ENCODE data around the gene SLC25A43.

Gene SLC25A43

GRCh38 chrX:119393144-119393543 is 6.0 kb upstream of the SLC25A43 start:
- Mint-ChIP-seq H3K4me3 (no peak overlapping the region), H3K27ac (no peak overlapping the region), H3K4me1 (no peaks in the 10 kb centered on the region), H3K9me3 (no peaks in the 10 kb centered on the region), H3K36me3 (no peaks in the 10 kb centered on the region), H3K27me3 (no peaks in the 10 kb centered on the region)

GRCh38 chrX:119398587-119398973 is 556 bp upstream of the SLC25A43 start:
- Mint-ChIP-seq H3K4me1 (peaks cover 11% of the 10 kb centered on the region), H3K27me3 (no peaks in the 10 kb centered on the region), H3K36me3 (no peaks in the 10 kb centered on the region), H3K4me3 (peak overlapping the region; percentile 88), H3K27ac (peak overlapping the region; percentile 72), H3K9me3 (no peaks in the 10 kb centered on the region)

DNA sequence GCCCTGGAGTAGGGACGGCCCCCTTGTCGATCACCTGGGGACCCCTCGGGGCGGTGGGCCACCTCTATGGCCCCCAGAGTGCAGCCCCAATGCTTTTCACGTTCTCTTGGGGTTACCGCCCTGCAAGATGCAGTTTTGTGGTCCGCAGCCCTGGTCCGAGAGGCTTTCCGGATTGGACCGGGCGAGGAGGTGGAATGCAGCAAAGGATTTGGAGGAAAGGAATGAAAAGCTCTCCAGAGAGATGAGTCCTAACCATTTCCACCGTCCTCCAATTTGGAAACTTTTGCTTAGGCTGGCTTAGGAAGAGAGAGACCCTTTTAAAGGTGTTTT is 601 bp downstream of the SLC25A43 start:
- Mint-ChIP-seq H3K4me3 (peak overlapping the region; percentile 52), H3K36me3 (no peaks in the 10 kb centered on the region), H3K4me1 (peaks cover 11% of the 10 kb centered on the region), H3K27me3 (no peaks in the 10 kb centered on the region), H3K27ac (no peak overlapping the region), H3K9me3 (no peaks in the 10 kb centered on the region)

DNA sequence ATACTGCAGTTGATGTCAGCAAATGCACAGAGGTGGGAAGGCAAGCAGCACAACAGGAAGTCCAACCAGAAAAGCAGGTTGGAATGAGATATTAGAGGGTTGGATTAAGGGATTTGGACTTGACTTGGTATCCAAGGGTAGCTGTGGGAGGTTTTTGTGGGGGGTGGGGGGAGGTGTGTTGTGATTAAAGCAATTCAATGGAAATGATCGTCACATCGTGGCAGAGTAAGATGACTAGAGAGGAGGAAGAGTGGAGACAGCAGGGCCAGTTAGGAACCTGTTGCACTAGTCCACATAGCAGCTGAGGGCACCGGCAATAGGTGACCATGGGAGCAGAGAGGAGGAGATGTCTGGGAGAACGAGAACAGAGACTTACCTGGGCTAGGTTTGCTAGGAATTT is 2.4 kb downstream of the SLC25A43 start:
- Mint-ChIP-seq H3K9me3 (no peaks in the 10 kb centered on the region), H3K4me1 (peaks cover 11% of the 10 kb centered on the region), H3K36me3 (no peaks in the 10 kb centered on the region), H3K4me3 (no peak overlapping the region), H3K27me3 (no peaks in the 10 kb centered on the region), H3K27ac (peak overlapping the region; percentile 8)

DNA sequence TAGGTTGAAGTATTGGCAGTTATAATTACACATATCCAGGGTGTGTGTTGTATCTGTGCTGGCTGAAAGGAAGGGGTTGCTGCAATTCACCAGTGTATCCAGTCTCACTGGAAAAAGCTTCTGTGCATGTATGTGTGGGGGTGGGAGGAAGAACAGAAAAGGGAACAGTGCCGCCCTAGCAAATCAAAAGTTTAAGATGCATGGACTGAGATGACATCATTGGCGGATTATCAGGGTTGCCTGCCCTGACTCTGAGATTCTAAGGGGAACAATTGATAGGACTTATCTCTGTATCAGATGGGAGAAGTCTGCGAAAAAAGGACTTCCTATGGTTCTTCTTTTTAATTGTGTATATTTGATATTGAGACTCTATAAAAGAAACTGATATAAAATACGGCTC is 3.5 kb downstream of the SLC25A43 start:
- Mint-ChIP-seq H3K27ac (no peak overlapping the region), H3K9me3 (no peaks in the 10 kb centered on the region), H3K4me3 (no peak overlapping the region)

DNA sequence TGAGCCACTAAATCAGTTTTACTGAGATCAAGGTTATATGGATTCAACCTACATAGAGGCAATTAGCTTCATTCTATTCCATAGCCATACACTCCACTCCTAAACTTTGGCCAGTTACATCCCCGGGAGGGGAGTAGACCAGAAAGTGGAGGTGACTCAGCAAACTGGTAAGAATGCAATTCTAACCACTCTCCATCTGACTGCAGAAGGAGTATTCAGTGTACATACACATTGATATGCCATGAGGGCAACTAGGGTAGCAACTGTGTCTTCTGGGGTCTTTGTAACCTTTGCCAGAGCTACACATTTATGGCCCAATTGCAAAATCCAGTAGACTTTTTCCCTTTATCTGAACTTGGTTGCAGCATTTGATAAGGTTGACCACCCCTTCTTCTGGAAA is 7.6 kb downstream of the SLC25A43 start:
- Mint-ChIP-seq H3K4me1 (no peaks in the 10 kb centered on the region), H3K4me3 (no peak overlapping the region), H3K27me3 (no peaks in the 10 kb centered on the region), H3K9me3 (no peaks in the 10 kb centered on the region), H3K36me3 (no peaks in the 10 kb centered on the region), H3K27ac (no peak overlapping the region)

More for the DNA sequence above, 3.5 kb downstream of the SLC25A43 start:
- no peaks in the 10 kb centered on the region for H3K36me3 Mint-ChIP-seq
- peaks cover 11% of the 10 kb centered on the region for H3K4me1 Mint-ChIP-seq
- no peaks in the 10 kb centered on the region for H3K27me3 Mint-ChIP-seq

DNA sequence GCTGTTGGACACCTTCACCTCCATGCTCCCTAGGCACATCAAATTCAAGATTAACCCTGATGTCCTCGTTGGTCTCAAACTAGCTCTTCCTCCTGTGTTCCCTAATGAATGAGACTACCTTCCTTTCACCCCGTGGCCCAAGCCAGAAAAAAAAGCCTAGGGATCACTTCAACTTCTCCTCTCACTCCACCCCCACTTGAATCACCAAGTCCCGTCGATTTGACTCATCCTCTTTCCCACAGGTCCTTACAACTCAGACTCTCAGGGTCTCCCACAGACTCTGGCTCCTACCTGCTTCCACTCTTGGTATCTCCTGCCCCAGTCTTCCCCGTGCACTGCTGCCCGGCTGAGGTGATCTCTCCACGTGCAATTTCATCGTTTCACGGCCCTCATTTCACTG is 8.5 kb downstream of the SLC25A43 start:
- Mint-ChIP-seq H3K27ac (no peak overlapping the region), H3K9me3 (no peaks in the 10 kb centered on the region), H3K4me1 (no peaks in the 10 kb centered on the region)

GRCh38 chrX:119410027-119410819 is 11.1 kb downstream of the SLC25A43 start:
- H3K4me1 Mint-ChIP-seq = no peaks in the 10 kb centered on the region
- no peak overlapping the region for H3K4me3 Mint-ChIP-seq
- H3K36me3 Mint-ChIP-seq = no peaks in the 10 kb centered on the region
- no peaks in the 10 kb centered on the region for H3K9me3 Mint-ChIP-seq
- H3K27ac Mint-ChIP-seq = no peak overlapping the region
- H3K27me3 Mint-ChIP-seq = no peaks in the 10 kb centered on the region

More for the DNA sequence above, 8.5 kb downstream of the SLC25A43 start:
- Mint-ChIP-seq H3K27me3 (no peaks in the 10 kb centered on the region), H3K36me3 (no peaks in the 10 kb centered on the region), H3K4me3 (no peak overlapping the region)

DNA sequence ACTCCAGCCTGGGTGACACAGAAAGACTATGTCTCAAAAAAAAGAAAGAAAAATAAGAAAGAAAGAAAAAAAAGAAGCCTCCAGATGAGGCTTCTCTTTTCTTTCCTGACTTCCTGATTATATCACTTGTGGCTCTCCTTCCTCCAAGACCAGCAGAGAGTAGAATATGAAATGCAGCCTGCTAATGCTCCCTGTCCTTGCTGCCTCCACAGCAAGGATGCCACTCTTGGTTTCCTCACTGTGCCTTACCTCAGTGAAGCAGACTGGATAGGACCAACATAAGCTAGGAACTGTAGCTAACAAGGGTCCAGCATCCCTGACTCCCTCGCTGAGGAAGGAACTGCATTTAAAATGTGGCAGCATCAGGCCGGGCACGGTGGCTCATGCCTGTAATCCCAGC is 11.7 kb downstream of the SLC25A43 start:
- no peaks in the 10 kb centered on the region for H3K36me3 Mint-ChIP-seq

DNA sequence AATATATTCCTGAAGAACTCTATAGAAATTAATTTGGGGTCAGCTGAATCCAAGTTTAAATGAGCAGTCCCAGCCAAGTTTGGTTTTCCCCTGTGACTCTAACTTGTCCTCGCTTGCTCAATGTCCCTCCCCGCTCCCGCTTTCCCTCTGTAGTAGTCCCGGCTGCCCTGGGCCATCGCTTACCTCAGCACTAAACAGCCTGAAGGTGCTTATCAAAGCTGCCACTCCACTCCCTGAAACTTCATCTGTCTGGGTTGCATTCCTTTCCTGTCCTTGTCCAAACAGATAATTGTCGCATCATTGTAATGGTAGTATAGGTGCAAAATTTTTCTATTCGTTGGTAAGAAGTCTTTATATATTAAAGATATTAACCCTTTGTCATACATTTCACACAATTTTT is 12.8 kb downstream of the SLC25A43 start:
- Mint-ChIP-seq H3K27ac (no peak overlapping the region), H3K4me1 (no peaks in the 10 kb centered on the region), H3K4me3 (no peak overlapping the region), H3K36me3 (no peaks in the 10 kb centered on the region), H3K27me3 (no peaks in the 10 kb centered on the region), H3K9me3 (no peaks in the 10 kb centered on the region)

More for the DNA sequence above, 11.7 kb downstream of the SLC25A43 start:
- Mint-ChIP-seq H3K9me3 (no peaks in the 10 kb centered on the region), H3K4me1 (no peaks in the 10 kb centered on the region), H3K27me3 (no peaks in the 10 kb centered on the region), H3K27ac (no peak overlapping the region), H3K4me3 (no peak overlapping the region)

GRCh38 chrX:119417376-119417775 is 18.2 kb downstream of the SLC25A43 start:
- peaks cover 3% of the 10 kb centered on the region for H3K36me3 Mint-ChIP-seq
- no peaks in the 10 kb centered on the region for H3K4me1 Mint-ChIP-seq

GRCh38 chrX:119417842-119418241 is 18.7 kb downstream of the SLC25A43 start:
- H3K27ac Mint-ChIP-seq = no peak overlapping the region
- H3K36me3 Mint-ChIP-seq = peaks cover 3% of the 10 kb centered on the region
- H3K4me1 Mint-ChIP-seq = no peaks in the 10 kb centered on the region
- H3K27me3 Mint-ChIP-seq = no peaks in the 10 kb centered on the region
- H3K4me3 Mint-ChIP-seq = no peak overlapping the region
- H3K9me3 Mint-ChIP-seq = no peaks in the 10 kb centered on the region

More at GRCh38 chrX:119417376-119417775, 18.2 kb downstream of the SLC25A43 start:
- H3K27me3 Mint-ChIP-seq = no peaks in the 10 kb centered on the region
- H3K27ac Mint-ChIP-seq = no peak overlapping the region
- no peaks in the 10 kb centered on the region for H3K9me3 Mint-ChIP-seq
- H3K4me3 Mint-ChIP-seq = no peak overlapping the region

GRCh38 chrX:119419146-119419545 is 20.0 kb downstream of the SLC25A43 start:
- Mint-ChIP-seq H3K4me3 (no peak overlapping the region), H3K27ac (no peak overlapping the region), H3K4me1 (no peaks in the 10 kb centered on the region), H3K27me3 (no peaks in the 10 kb centered on the region), H3K9me3 (no peaks in the 10 kb centered on the region), H3K36me3 (peaks cover 3% of the 10 kb centered on the region)

- Mint-ChIP-seq H3K9me3 (no peaks in the 10 kb centered on the region), H3K4me1 (no peaks in the 10 kb centered on the region), H3K4me3 (no peak overlapping the region), H3K27me3 (no peaks in the 10 kb centered on the region), H3K36me3 (peaks cover 3% of the 10 kb centered on the region), H3K27ac (no peak overlapping the region)
These were observed 20.8 kb downstream of the SLC25A43 start for GRCh38 chrX:119419898-119420297.

DNA sequence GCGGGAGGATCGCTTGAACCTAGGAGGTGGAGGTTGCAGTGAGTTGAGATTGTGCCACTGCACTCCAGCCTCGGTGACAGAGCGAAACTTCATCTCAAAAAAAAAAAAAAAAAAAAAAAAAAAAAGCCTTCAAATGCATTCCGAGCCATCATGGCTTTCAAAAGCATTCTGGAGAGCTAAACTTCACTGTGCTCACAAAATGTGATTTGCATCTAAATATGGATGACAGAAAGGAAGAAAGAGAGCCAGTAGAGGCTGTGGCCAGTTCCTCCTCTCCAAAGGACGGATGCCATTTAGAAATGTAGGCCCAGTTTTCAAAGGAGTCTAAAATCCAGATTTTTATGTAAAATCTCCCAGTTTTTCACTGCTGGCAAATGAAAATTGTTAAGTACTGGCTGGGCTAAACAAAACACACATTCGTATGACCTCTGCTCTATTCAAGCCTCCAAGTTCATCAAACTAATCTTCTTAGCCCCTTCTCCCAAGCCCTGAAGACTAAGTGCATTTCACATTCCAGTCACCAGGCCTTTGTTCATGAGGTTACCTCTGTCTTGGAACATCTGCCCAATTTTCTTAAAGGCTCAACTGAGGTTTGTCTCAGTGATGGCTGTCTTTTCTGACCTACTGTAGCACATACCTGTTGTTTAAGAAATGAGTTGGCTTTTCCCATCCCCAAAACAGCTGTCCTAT is 22.0 kb downstream of the SLC25A43 start:
- H3K27ac Mint-ChIP-seq = no peak overlapping the region
- no peaks in the 10 kb centered on the region for H3K27me3 Mint-ChIP-seq
- no peaks in the 10 kb centered on the region for H3K9me3 Mint-ChIP-seq
- no peaks in the 10 kb centered on the region for H3K4me1 Mint-ChIP-seq
- H3K36me3 Mint-ChIP-seq = peaks cover 3% of the 10 kb centered on the region
- no peak overlapping the region for H3K4me3 Mint-ChIP-seq

GRCh38 chrX:119423631-119424030 is 24.5 kb downstream of the SLC25A43 start:
- no peaks in the 10 kb centered on the region for H3K9me3 Mint-ChIP-seq
- no peaks in the 10 kb centered on the region for H3K27me3 Mint-ChIP-seq
- no peak overlapping the region for H3K4me3 Mint-ChIP-seq
- H3K27ac Mint-ChIP-seq = no peak overlapping the region
- H3K4me1 Mint-ChIP-seq = peaks cover 11% of the 10 kb centered on the region
- peaks cover 3% of the 10 kb centered on the region for H3K36me3 Mint-ChIP-seq
